ENCODE data around the gene OXGR1.
"Not testable (repeated sequence)": the region's sequence is repeated elsewhere in the genome, so short reads cannot be mapped to it uniquely, and the experiment has no call there.

OXGR1 gene

GRCh38 chr13:96984051-96984508 is 10.2 kb downstream of the OXGR1 start:
- DNase-seq (ENCODE audit: extremely low read depth, low read depth) = no peak
- TF ChIP-seq CTCF (IDR thresholded peaks at IDR 0.05; ENCODE audit: low read depth, low read length) = no peak

- DNase-seq (ENCODE audit: extremely low read depth, low read depth) = no peak
Observed at GRCh38 chr13:96982672-96983071, 11.6 kb downstream of the OXGR1 start.

GRCh38 chr13:96979861-96980260 is 14.4 kb downstream of the OXGR1 start:
- DNase-seq (ENCODE audit: extremely low read depth, low read depth) = not testable (repeated sequence)

More at GRCh38 chr13:96982672-96983071, 11.6 kb downstream of the OXGR1 start:
- no peak for TF ChIP-seq CTCF (IDR thresholded peaks at IDR 0.05; ENCODE audit: low read depth, low read length)

GRCh38 chr13:96968027-96968426 is 26.2 kb downstream of the OXGR1 start:
- TF ChIP-seq CTCF (IDR thresholded peaks at IDR 0.05; ENCODE audit: low read depth, low read length) = no peak
- DNase-seq (ENCODE audit: extremely low read depth, low read depth) = no peak

- TF ChIP-seq CTCF (IDR thresholded peaks at IDR 0.05; ENCODE audit: low read depth, low read length) = no peak
- DNase-seq (ENCODE audit: extremely low read depth, low read depth) = no peak
Observed at GRCh38 chr13:96967248-96967745, 27.0 kb downstream of the OXGR1 start.

- no peak for DNase-seq (ENCODE audit: extremely low read depth, low read depth)
- no peak for TF ChIP-seq CTCF (IDR thresholded peaks at IDR 0.05; ENCODE audit: low read depth, low read length)
Observed at GRCh38 chr13:96966415-96967102, 27.7 kb downstream of the OXGR1 start.

- TF ChIP-seq CTCF (IDR thresholded peaks at IDR 0.05; ENCODE audit: low read depth, low read length) = no peak
- DNase-seq (ENCODE audit: extremely low read depth, low read depth) = no peak
Observed at GRCh38 chr13:96963786-96964475, 30.3 kb downstream of the OXGR1 start.

All from AG09319 (cell line).